Right hindlimb (tissue), 1 donor: Measurements from ENCODE around the gene DLX5.

Source experiments
- DNase-seq: peaks from one replicate; pipeline ENCODE4 v3.0.0-alpha.2; 2018

The DLX5 gene

DNA sequence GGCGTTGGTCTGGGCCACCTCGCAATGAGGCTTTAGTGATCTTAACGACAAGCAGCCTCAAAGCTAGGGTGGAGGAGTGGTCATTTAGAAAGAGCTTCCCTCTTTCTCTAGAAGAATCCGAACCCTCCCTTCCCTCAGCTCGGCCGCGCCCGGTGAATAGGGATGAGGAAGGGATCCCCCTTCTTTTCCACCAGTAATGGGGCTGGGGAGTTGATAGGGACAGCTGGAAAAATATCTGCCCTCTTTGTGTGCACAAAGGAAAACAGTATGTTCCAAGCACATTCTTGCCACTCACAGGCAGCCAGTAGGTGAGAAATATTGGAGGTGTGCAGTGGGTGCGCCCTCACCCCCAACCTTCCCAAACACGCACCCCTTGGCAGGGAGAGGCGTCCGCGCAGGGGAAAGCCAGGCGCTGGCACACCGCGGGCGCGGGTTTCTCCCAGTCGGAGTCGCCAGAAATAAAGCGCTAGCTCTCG is 6.5 kb downstream of the DLX5 start:
- peak; percentile 41 for DNase-seq

- DNase-seq, result peak; percentile 63
Measured at GRCh38 chr7:97017192-97018125, 7.2 kb downstream of the DLX5 start.

- peak; percentile 73 for DNase-seq
Measured at GRCh38 chr7:97016381-97017191, 8.0 kb downstream of the DLX5 start.

- no peak for DNase-seq
Measured at GRCh38 chr7:97015756-97016380, 8.8 kb downstream of the DLX5 start.

DNA sequence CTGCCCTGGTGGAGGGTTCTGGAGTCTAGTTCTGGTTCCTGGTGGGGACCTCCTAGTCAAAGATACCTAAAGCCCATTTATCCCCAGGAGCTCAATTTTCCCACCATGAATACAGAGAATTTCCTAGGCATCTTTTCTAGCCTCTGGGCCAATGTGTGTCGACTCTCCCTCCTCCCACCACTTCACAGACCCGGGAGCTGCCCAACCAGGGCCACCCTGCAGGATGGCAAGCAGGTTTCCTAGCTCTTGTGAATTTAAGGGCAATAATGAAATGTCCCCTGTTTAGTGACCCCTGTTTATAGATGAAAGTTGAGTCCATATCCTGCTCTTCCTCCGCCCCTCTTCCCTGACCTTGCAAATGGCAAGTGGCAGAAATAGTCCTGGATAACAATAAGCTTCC is 9.4 kb downstream of the DLX5 start:
- no peak for DNase-seq

- DNase-seq, result no peak
Measured at GRCh38 chr7:97014145-97014750, 10.4 kb downstream of the DLX5 start.

- DNase-seq, result no peak
Measured at GRCh38 chr7:97013845-97014134, 10.8 kb downstream of the DLX5 start.

GRCh38 chr7:97013134-97013844 is 11.3 kb downstream of the DLX5 start:
- no peak for DNase-seq

DNA sequence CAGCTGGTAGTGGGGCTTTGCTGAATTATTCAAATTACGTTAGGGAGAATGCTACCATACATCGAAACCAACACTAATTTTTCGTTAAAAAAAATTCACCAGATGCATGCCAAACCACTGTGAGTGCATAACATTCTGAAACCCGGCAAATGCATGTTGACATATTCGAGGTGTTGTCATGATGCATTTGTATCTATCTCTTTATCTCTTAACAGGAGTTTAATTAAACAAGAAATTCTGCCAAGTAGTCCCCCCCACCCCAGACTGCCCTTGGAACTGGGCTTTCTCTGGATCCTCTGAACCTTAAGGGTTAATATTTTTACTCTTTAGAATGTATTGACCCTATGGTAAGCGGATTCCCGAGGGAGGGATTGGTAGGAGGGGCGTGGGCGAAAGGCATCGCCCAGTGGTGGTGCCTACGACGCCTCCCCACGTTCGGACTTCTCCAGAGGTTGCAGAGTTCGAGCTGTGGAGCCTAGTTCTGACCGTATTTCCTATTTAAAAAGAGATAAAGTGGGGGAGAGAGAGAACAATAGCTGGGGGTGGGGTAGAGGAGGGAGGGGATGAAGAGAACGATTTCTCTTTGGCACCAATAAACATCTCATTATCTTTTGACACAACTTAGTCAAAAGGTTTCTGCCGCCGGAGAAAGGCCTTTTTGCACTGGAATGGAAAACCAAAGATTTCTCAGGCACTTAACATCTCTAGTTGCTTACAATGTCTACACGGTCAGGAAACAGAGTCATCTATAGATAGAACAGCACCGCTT is 12.1 kb downstream of the DLX5 start:
- DNase-seq, result no peak

DNA sequence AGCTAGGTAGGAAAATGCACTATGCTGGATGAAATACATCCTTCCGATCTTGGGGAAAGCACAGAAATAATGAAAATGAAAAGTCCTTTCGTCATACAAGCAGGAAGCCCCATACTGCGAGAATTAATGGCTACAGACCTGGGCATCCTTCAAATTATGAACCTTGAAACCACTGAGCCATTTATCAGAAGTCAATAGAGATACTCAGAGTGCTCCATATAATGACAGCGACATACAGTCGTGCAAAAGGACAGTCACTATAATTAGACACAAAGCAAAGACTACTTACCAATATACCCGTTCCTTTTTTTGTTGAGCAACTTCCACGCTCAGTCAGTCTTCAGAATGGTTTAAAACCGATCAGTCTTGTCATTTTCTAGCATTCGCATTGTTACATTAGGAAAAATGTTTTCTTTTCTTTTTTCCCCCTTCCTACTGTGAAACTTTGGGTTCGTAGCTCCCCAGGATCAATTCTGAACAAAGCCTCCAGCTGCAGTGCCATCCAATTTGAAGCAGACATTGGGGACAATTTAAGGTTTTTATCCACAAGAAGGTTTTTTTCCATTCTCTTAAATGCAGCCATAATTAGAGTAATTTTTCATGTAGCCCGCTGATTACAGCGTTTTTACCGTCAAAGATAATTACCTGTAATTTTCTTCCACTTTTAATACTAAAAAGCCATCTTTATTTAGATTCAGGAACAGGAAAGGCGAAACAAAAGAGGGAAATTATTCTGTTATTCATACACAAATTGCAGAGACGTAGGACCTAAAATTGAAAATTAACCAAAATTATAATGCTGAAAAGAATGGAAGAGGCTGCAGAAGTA is 12.9 kb downstream of the DLX5 start:
- DNase-seq, result no peak

GRCh38 chr7:97011104-97011503 is 13.5 kb downstream of the DLX5 start:
- DNase-seq, result no peak

DNA sequence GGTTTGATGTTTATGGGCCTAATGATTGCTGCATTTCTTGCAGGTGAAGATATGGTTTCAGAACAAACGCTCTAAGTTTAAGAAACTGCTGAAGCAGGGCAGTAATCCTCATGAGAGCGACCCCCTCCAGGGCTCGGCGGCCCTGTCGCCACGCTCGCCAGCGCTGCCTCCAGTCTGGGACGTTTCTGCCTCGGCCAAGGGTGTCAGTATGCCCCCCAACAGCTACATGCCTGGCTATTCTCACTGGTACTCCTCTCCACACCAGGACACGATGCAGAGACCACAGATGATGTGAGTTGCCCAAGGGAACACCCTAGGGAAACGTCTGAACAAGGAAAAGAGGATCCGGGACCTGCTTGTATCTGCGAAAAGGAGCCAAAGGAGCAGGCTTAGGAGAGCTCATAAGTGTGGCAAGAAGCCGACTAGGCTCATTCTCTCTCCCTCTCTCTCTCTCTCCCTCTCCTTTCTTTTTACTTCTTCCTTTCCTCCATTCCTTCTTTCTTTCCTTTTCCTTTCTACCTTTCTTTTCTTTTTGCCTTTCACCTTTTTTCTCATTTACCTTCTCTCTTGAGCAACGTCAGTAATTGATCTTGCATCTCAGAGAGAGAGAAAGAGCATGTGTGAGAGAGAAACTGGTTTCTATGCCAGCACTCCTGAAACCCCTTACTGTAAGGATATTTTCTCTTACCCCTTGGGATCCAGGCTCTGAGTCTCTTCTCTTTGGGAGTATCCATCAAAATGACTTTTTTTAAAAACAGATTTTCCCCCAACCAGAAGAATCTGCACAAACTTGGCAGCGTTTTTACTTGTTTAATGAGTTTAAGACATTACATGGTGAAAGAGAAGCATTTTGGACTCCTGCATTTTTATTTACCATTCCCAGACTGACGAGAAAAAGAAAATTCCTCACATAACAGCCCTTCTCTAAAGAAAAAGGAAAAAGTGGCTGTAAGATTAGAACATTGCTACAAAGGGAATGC is 14.6 kb downstream of the DLX5 start:
- DNase-seq, result no peak

GRCh38 chr7:97008275-97008917 is 16.2 kb downstream of the DLX5 start:
- no peak for DNase-seq

GRCh38 chr7:97007583-97007861 is 17.1 kb downstream of the DLX5 start:
- DNase-seq, result no peak

DNA sequence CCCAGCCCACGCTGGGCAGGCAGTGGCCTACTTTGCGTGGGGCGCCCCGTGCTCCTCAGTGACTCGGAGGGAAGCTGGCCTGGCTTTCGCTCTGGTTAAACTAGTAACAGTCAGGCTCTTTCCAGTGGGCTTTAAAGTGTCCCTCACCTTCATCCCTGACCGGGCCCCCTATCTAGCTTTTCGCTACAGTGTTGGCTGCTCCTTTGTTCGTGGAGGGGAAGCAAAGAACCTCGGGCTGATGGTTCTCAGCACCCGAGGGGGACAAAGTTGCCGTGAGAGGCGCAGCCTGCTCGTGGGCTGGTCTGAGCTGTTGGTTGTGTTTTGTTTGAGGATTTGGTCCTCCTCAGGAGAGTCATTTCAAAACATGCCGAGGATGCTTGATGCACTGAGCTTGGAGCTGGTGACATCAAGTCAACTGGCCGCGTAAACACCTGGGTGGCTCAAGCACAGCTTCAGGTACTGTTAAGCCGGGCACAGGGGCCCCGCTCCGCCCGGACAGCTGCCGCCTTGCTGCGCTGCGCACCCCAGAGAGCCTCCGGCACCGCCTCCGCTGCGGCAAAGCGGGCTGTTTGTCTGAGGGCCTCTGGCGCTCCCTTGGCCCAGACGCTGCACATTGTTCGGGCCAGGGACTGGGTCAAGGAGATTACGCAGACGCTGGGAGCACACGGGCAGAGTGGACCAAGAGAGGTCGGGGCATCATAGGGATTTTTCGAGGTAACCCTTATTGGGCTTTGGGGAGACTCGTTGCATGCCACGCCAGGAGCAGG is 17.6 kb downstream of the DLX5 start:
- DNase-seq, result no peak

GRCh38 chr7:97006055-97006815 is 18.4 kb downstream of the DLX5 start:
- peak; percentile 74 for DNase-seq
